HepG2 (cell line): ENCODE data around the gene WIPF2. TPM values are rescaled to one million over a fixed set of nuclear protein-coding genes. Genes with fewer than 3 reads are reported as not detected.

Source experiments
- FOXO1 ChIP-seq: sonication (generic); formaldehyde crosslinking; IDR thresholded peaks from 2 replicates; pipeline ENCODE4 v1.4.0; 2020; ENCODE audit warnings: missing genetic modification reagents
- IRX3 ChIP-seq: sonication (generic); formaldehyde crosslinking; IDR thresholded peaks from 2 replicates; pipeline ENCODE4 v1.8.1; 2023; ENCODE audit warnings: mild to moderate bottlenecking, low read depth, missing genetic modification reagents, borderline replicate concordance
- ISX ChIP-seq: sonication (generic); formaldehyde crosslinking; conservative IDR thresholded peaks from 2 replicates; pipeline ENCODE4 v1.5.0; 2020; ENCODE audit warnings: missing genetic modification reagents
- KIAA2018 ChIP-seq: sonication (generic); formaldehyde crosslinking; IDR thresholded peaks from 2 replicates; pipeline ENCODE4 v1.5.0; 2020; ENCODE audit warnings: mild to moderate bottlenecking, missing genetic modification reagents, borderline replicate concordance
- MXD4 ChIP-seq: IDR thresholded peaks from 2 replicates; pipeline ENCODE4 v1.6.1; 2016; ENCODE audit warnings: mild to moderate bottlenecking, missing biosample characterization, missing genetic modification reagents
- PTBP1 ChIP-seq: fragments of 200-400 bp; formaldehyde crosslinking; IDR thresholded peaks from 2 replicates; pipeline ENCODE4 v1.6.1; 2018; ENCODE audit warnings: low read length, low read depth; ENCODE audit not compliant: poor library complexity, severe bottlenecking
- ZFP36L2 ChIP-seq: sonication (generic); formaldehyde crosslinking; IDR thresholded peaks from 2 replicates; pipeline ENCODE4 v1.4.0; 2020; ENCODE audit warnings: missing genetic modification reagents
- ZNF251 ChIP-seq: sonication (generic); formaldehyde crosslinking; IDR thresholded peaks from 2 replicates; pipeline ENCODE4 v1.9.0; 2021; ENCODE audit warnings: mild to moderate bottlenecking, missing genetic modification reagents
- ZNF737 ChIP-seq: sonication (generic); formaldehyde crosslinking; IDR thresholded peaks from 2 replicates; pipeline ENCODE4 v1.5.0; 2020; ENCODE audit warnings: missing genetic modification reagents, mild to moderate bottlenecking, borderline replicate concordance
- polyA plus RNA-seq, 8 experiments: library from polyadenylated mRNA; depleted of rRNA in 3 of 8; stranded (reverse) in 7 of 8; unstranded in 1 of 8; fragments of >200 nt; fragmentation: Illumina TruSeq in 4 of 8; extraction: Trizol in 4 of 8; gene quantifications; 2 replicates each; pipeline versions ENCODE4 v1.2.1 to v1.2.3, GENCODE V29; 2011 to 2016; ENCODE audit warnings: low read depth in 4 of 8, missing spikeins in 1 of 8, mixed read lengths in 1 of 8; ENCODE audit not compliant: insufficient read depth in 1 of 8
- total RNA-seq, 5 experiments: library from RNA; depleted of rRNA; stranded (reverse); fragments of >200 nt; fragmentation: Illumina TruSeq; extraction: Trizol; gene quantifications; 2 replicates each; pipeline ENCODE4 v1.2.3, GENCODE V29; 2016; ENCODE audit warnings: low read depth in 1 of 5
- TF ChIP-seq, protein P1 (sequence below): sonication (generic); formaldehyde crosslinking; IDR thresholded peaks from 2 replicates; pipeline ENCODE4 v1.5.0; 2020; ENCODE audit warnings: missing genetic modification reagents

WIPF2 gene
- total and polyA plus RNA-seq, 2 of the 13 experiments (the other 11 are each of a cell fraction or from before 2014, with no cell fraction given) = 7.2 to 10.8 TPM

GRCh38 chr17:40327244-40327729, 108.2 kb downstream of the WIPF2 start (continued):
- no peak for TF ChIP-seq KIAA2018 (CRISPR knock-in tag)
- no peak for TF ChIP-seq ISX (CRISPR knock-in tag)
- no peak for TF ChIP-seq IRX3
- TF ChIP-seq ZNF251 (CRISPR knock-in tag) = no peak
- TF ChIP-seq FOXO1 (CRISPR knock-in tag) = no peak
- no peak for TF ChIP-seq ZNF737 (CRISPR knock-in tag)
- TF ChIP-seq, protein P1, sequence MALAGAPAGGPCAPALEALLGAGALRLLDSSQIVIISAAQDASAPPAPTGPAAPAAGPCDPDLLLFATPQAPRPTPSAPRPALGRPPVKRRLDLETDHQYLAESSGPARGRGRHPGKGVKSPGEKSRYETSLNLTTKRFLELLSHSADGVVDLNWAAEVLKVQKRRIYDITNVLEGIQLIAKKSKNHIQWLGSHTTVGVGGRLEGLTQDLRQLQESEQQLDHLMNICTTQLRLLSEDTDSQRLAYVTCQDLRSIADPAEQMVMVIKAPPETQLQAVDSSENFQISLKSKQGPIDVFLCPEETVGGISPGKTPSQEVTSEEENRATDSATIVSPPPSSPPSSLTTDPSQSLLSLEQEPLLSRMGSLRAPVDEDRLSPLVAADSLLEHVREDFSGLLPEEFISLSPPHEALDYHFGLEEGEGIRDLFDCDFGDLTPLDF = no peak
- TF ChIP-seq PTBP1 = no peak
- no peak for TF ChIP-seq MXD4 (CRISPR knock-in tag)
- no peak for TF ChIP-seq ZFP36L2 (CRISPR knock-in tag)
